ENCODE results near the gene LRATD1. TPM values are rescaled to one million over a fixed set of nuclear protein-coding genes. Genes with fewer than 3 reads are reported as not detected.

The LRATD1 gene
- total RNA-seq, 3 donors from 2014 or later: 1.6 to 10.0 (median 4.9) TPM

DNA sequence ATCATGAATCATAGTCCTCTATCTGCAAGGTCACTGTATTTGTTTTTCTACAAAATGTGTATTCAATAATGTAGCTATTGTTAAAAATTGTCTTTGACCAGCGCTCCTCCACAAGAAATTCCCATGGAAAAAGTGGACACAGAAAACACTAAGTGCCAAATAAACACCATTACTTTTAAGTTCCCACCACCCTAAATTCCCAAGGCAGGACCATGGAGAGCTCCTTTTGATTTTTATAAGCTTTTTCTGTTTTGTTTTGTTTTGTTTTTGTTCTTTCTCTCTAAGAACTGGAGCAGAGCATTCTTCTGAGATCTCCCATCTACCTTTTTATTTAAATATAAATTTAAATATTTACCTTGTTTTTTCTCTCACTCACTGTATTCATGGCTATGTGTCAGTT lies 44.5 kb downstream of the LRATD1 start:
- H3K36me3 ChIP-seq: no peaks in the 10 kb centered on the region
- TF ChIP-seq POLR2AphosphoS5 (IDR thresholded peaks at IDR 0.05): no peak
- no peak for TF ChIP-seq POLR2A (IDR thresholded peaks at IDR 0.05)
- TF ChIP-seq, protein P1, sequence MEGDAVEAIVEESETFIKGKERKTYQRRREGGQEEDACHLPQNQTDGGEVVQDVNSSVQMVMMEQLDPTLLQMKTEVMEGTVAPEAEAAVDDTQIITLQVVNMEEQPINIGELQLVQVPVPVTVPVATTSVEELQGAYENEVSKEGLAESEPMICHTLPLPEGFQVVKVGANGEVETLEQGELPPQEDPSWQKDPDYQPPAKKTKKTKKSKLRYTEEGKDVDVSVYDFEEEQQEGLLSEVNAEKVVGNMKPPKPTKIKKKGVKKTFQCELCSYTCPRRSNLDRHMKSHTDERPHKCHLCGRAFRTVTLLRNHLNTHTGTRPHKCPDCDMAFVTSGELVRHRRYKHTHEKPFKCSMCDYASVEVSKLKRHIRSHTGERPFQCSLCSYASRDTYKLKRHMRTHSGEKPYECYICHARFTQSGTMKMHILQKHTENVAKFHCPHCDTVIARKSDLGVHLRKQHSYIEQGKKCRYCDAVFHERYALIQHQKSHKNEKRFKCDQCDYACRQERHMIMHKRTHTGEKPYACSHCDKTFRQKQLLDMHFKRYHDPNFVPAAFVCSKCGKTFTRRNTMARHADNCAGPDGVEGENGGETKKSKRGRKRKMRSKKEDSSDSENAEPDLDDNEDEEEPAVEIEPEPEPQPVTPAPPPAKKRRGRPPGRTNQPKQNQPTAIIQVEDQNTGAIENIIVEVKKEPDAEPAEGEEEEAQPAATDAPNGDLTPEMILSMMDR (IDR thresholded peaks at IDR 0.05): no peak
- no peaks in the 10 kb centered on the region for H3K4me1 ChIP-seq
- no peak overlapping the region for H3K27ac ChIP-seq
- DNase-seq (ENCODE audit: low spot score in 2 of 2): no peak
- H3K27me3 ChIP-seq: no peaks in the 10 kb centered on the region
- H3K4me3 ChIP-seq: no peak overlapping the region
- intact Hi-C loops (cut with DNase I; ENCODE audit: low total_unique reads): no loop called here
- H3K9me3 ChIP-seq: no peaks in the 10 kb centered on the region

DNA sequence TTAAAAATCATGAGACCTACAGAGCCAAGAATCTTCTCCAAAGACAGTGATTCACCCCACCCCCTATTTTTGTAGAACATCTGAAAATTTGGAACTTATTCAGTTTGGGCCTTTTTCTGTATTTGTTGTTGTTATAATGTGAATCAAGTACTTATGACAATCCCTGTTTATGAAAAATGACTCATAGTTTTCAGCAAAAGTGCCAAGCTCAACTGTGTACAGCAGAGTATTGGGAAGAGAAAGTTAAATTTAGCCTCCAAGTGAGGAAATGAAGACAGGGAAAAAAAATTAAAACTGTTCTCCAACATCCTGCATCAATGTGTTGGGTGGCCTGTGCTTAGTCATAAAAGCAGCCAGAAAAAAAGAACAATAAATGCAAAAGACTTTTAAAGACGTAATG lies 46.2 kb downstream of the LRATD1 start:
- H3K27ac ChIP-seq: no peak overlapping the region
- no peaks in the 10 kb centered on the region for H3K4me1 ChIP-seq
- no peaks in the 10 kb centered on the region for H3K9me3 ChIP-seq
- no peak for DNase-seq (ENCODE audit: low spot score in 2 of 2)
- TF ChIP-seq, protein P1 (IDR thresholded peaks at IDR 0.05): no peak
- no peaks in the 10 kb centered on the region for H3K27me3 ChIP-seq
- intact Hi-C loops (cut with DNase I; ENCODE audit: low total_unique reads): loop anchor here (2.0 kb wide), 1 partner anchor 28 kb away; no protein-coding TSS in a partner anchor
- H3K4me3 ChIP-seq: no peak overlapping the region
- H3K36me3 ChIP-seq: no peaks in the 10 kb centered on the region

DNA sequence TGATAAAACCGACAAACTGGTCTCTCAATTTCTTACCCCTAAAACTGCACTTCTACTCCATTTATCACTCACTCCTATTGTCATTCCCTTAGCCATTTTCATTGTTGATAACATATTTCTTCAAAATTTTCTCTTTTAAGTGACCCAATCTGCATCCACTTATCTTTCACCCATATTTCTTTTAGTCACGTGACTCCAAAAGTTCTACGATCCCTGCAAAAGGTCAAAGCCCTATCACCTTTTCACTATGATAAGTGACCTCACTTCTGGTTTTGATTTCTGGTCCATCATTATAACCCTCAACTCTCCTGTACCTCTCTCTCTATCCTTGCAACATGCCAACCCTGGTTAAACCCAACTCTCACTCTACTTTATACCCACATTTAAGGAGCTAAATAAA lies 49.1 kb downstream of the LRATD1 start:
- intact Hi-C loops (cut with DNase I; ENCODE audit: low total_unique reads): no loop called here

More for the DNA sequence above, 49.1 kb downstream of the LRATD1 start:
- H3K9me3 ChIP-seq: no peaks in the 10 kb centered on the region
- no peak overlapping the region for H3K27ac ChIP-seq
- DNase-seq (ENCODE audit: low spot score in 2 of 2): no peak
- H3K4me1 ChIP-seq: no peaks in the 10 kb centered on the region
- no peak overlapping the region for H3K4me3 ChIP-seq
- no peaks in the 10 kb centered on the region for H3K36me3 ChIP-seq
- no peaks in the 10 kb centered on the region for H3K27me3 ChIP-seq
- TF ChIP-seq POLR2A (IDR thresholded peaks at IDR 0.05): no peak
- no peak for TF ChIP-seq POLR2AphosphoS5 (IDR thresholded peaks at IDR 0.05)
- TF ChIP-seq, protein P1 (IDR thresholded peaks at IDR 0.05): no peak

Measured in breast epithelium (tissue), 4 donors.